HG03159 (cell line): ENCODE data around the gene MANF.
"Not testable (repeated sequence)": the region's sequence is repeated elsewhere in the genome, so short reads cannot be mapped to it uniquely, and the experiment has no call there.

Experiments used
- ATAC-seq: cut with Tn5 transposase; IDR thresholded peaks from one replicate; pipeline ENCODE4 v1.9.1; 2021; ENCODE audit warnings: mild to moderate bottlenecking, moderate library complexity; ENCODE audit not compliant: unreplicated experiment

MANF gene

DNA sequence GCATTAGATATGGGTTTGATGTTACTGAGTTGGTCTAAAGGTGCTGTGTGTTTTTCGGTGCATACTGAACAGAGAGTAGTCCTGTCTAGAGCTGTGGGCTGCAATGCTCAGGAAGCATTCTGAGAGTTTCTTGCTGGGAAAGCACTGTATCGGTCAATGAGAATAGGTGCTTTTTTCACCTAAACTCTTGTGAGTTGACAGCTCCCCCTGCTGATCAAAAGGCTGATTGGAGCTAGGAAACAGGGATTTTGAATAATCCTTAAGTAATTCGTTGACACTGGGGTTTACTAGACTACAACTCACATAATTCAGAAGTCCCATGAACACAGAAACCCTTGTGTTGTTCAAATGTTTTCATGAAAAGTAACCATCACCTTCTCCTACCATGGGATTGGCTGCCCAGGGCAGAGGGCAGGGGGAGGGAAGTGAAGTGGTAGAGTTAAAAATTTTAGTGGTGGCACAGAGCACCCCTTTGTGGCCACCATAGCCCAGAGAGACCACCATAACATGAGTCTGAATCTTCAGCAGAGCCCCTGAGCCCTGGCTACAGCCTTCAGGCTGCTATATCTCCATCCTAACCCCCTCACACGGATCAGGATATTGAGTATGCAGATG, 13.0 kb upstream of the MANF start:
- no peak for ATAC-seq

DNA sequence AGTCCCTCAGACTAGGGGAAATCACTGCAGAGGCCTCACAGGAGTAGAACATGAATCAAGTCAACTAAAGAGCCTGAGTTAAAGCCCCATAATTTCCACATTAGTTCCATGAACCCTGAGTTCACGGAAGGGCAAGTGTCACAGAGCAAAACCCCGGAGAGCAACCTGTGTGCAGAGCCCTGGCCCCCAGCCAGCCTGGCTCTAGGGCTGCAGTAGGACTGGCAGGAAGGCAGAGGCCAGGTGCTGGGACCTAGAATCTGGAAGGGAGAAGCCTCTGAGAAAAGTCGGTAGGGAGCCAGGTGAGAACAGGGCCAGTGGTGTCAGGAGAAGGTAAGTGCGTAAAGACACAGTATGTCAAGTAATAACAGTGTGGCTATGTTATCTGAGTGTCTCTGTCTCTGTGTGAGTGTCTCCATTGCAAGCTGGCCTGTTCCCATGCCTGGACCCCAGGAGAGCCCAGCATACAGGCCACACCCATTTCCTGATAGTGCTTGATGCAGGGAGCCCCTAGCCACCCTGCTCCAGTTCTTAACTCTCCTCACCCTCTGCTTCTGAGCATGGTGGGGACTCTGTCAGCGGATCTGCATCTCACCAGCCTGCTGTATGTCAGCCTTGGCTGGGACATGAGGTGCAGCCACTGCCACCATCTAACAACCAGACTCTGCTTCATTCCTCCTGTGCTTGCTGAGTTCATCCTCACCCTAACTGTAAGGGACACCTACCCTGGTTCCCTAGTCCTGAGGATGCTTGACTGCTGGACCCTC, 11.3 kb upstream of the MANF start:
- ATAC-seq: no peak

DNA sequence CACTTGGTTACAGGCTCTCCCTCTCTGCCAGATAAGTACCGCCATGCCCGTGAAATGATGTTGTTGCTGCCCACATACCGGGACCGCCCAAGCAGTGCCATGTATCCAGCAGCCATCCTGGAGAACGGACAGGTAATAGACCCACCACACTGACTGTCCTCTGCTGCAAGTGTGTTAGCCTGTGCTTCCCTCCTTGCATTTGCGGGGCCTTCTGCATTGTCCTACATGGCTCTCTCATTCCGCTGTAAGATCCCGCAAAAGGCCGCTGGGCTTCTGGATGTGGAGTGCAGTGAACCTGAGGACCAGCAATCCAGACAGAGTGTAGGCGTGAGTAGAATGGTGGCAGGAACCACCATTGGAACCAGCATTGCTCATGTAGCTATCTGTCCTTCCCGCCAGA, 10.6 kb upstream of the MANF start:
- ATAC-seq: no peak

DNA sequence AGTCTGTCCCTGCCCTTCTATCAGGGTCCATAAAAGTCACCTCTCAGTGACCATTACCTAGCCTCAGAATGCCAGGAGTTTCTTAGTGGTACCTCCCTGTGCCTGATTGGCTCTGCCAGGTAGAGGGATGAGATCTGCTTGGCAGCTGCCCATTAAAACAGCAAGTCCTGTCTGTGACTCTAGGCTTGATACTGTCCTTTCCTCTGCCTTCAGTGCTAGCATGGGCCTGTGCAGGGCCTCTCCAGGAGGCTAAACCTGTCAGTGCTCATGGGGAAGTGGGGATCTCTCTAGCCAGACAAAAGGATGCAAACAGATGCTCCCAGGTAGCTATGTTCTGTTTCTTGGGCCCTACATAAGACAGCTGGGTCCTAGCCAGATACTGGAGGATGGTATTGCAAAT, 10.0 kb upstream of the MANF start:
- no peak for ATAC-seq

DNA sequence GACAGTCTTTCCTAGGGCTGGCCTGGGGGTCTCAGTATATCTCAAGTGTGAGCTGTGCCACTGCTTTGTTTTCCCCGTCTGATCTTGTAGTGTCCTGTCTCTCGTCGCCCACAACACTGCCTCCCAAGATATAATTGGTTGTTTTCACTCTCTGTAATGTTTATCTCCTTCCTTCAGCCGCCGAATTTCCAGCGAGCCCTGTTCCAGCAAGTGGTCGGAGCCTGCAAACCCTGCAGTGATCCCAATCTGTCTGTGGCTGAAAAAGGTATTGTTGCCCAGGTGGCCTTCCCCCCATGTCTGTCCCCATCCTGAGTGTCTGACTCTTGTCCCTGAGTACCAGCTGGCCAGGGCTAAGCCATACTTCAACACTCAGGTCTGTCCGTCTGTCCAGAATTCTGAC, 9.5 kb upstream of the MANF start:
- ATAC-seq: no peak

GRCh38 chr3:51378065-51378464, 7.0 kb upstream of the MANF start:
- ATAC-seq: no peak

DNA sequence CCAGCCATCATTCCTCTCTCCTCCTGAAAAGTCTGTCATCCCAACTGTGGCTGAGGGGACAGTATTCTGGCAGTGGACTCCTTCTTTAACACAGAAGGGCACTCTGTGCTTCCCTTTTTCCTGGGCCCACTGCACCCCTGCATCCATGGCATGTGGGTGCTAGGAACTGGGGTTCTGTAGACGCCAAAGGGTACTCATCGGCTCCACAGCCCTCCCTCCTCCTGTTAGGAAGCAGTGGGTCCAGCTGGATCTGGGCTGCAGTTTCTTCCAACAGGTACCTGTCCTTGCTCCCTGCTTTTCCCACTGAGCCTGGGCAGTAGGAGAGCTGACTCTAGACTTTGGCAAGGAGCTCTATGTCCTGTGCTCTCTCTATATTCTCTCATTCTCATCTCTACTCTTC, 6.4 kb upstream of the MANF start:
- ATAC-seq: no peak

GRCh38 chr3:51379301-51379700, 5.8 kb upstream of the MANF start:
- ATAC-seq: no peak

GRCh38 chr3:51379746-51380455, 5.2 kb upstream of the MANF start:
- ATAC-seq: no peak

GRCh38 chr3:51380601-51381332, 4.3 kb upstream of the MANF start:
- no peak for ATAC-seq

- ATAC-seq: no peak
Measured at GRCh38 chr3:51381333-51381705, 3.8 kb upstream of the MANF start.

GRCh38 chr3:51382076-51382745, 2.9 kb upstream of the MANF start:
- no peak for ATAC-seq

- no peak for ATAC-seq
Measured at GRCh38 chr3:51382947-51383578, 2.0 kb upstream of the MANF start.

GRCh38 chr3:51384055-51384725, 901 bp upstream of the MANF start:
- ATAC-seq: peak; percentile 17

- ATAC-seq: no peak
Measured at GRCh38 chr3:51385621-51386091, 565 bp downstream of the MANF start.

- ATAC-seq: no peak
Measured at GRCh38 chr3:51386159-51386851, 1.2 kb downstream of the MANF start.

DNA sequence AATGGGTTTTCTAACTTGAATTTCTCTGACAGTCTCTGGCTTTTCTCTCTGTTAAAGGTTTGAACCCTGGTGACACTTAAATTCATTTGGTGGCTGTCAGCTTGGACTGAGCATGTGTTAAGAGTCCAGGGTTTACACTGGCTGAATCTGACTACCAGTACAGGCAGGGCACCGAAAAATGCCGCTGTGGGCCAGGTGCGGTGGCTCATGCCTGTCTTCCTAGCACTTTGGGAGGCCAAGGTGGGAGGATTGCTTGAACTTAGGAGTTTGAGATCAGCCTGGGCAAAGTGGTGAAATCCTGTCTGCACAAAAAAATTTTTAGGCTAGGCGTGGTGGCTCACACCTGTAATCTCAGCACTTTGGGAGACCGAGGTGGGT, 1.8 kb downstream of the MANF start:
- ATAC-seq: no peak

GRCh38 chr3:51387281-51387680, 2.2 kb downstream of the MANF start:
- ATAC-seq: not testable (repeated sequence)
